GM21723 (cell line): Measurements from ENCODE around the gene ADAM33.

Experiments used
- ATAC-seq: cut with Tn5 transposase; IDR thresholded peaks from one replicate; pipeline ENCODE4 v1.9.1; 2021; ENCODE audit warnings: mild to moderate bottlenecking, moderate library complexity; ENCODE audit not compliant: unreplicated experiment

ADAM33 gene

GRCh38 chr20:3670945-3671344 is 10.9 kb downstream of the ADAM33 start:
- no peak for ATAC-seq

GRCh38 chr20:3670511-3670910 is 11.3 kb downstream of the ADAM33 start:
- ATAC-seq, result no peak

DNA sequence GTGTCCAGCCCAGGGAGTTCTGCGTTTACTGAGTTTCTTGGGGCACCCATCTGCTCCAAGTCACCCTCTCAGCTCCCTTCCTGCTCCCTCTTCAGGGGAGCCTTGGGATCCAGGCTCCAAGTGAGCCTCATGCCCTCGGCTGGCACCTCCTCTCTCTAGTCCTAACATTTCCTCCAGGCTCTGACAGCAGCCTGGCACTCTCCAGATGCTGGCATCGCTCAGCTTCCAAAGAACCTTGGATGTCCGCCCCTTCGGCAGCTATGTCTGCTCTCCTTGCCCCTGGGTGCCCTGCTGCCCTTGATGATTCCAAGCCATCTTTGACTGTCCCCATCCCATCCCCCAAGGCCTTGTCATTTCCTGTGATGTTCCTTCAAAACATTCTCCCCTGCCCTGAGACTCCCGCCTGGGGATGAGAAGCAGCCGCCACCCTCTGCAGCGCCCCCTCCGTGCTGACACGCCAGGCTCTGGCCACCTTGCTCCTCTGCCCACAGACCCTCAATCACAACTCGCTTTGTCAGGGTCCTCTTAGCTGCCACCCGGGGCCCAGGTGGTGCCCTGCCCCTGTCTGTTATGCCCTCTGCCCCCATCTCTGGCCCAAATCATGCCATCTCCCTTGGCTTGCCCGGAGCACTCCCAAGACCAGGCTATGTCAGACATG is 12.0 kb downstream of the ADAM33 start:
- ATAC-seq, result no peak

DNA sequence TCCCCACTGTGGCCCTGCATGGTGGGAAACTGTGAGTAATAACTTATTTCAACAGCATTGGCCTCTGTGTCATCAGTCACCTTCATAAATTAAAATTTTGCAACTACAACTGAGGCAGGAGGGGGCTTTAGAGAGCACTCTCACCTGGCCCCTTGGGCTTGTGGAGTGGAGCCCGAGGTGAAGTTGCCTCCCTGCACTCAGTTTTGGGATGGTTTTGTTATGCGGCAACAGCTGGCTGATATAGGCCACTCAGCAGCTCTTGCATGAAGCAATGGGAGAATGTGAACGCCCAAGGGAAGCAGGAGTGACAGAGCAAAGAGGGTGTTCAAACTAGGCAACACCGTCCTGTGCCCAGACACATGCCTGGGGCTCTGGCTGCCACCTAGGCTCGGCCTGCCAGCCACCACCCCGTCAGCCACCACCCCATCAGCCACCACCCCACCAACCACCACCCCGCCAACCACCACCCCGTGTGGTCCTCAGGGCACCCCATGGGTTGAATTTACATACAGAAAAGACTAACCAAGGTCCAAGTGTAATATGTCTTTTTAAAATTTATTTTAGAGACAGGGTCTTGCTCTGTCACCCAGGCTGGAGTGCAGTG is 14.3 kb downstream of the ADAM33 start:
- no peak for ATAC-seq

- ATAC-seq, result no peak
Measured at GRCh38 chr20:3663858-3664257, 18.0 kb downstream of the ADAM33 start.

DNA sequence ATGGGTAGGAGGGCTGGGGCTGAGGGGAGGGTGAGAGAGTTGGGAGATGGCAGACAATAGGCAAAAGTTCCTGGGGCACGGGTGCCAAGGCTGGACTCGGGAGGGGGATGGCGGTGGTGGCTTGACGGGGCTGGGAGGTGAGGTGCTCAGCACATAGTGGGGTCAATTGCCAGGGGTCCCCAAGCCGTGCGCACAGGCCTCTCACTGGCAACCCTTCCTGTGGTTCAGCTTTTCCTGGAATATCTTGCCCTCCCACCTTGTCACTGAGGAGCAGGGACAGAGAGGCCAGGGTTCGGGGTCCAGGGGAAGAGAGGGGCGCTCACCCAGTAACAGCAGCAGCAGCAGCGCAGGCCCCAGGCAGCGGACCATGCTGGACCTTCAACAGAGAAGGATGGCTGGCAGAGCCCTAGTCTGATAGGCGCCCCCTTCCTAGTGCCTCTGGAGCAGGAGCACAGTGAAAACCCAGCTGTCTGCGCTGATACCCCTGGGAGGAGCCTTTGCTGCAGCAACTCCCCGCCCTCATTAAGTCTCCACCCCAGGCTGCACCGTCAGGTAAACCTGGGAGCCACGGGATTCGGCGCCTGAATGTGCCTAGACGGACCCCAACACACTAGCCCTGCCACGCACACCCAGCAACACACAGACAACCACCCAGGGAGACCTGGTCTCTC is 18.6 kb downstream of the ADAM33 start, which contains the start of gene GFRA4:
GFRA4 (minus strand) TSS at position 369 of the 671 bp plus-strand sequence; CDS start at position 369, 0 bp downstream.
- no peak for ATAC-seq

DNA sequence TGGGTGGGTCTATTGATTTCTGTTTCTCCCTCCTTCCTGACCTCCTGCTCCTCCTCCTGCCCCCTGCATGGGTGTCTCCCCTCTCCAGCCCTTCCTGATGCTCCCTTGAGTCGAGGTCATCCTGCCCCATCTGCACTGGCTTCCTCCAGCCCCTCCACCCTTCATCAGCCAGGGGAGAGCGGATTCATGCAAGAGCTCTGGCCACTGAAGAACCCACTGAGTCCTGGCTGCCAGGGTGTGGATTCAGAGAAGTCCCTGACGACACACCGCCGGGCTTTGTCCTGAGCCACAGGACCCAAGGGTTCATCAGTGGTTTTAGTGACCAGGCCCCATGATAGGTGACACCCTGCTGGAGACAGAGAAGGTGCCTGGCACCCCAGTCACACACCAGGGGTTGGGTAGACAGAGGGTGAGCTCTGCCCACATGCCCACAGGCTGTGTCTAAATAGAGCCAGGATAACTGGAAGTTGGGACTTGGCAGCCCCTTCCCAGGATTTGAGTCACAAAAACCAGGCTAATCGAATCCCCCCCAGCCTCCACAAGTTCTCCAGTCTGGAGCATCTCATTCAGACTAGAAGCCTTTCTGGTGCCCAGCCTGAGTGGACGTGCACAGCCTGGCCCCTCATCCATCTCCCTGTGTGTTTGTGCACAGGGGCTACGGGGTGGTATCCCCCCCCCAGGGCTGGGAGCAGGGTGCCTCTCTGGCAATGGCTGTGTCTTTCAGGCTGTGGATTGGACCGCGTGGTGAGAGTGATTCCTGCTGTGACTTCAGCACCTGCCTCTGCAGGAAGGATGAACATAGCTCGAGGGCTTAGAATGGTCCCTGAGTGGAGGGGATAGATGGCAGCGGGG is 19.8 kb downstream of the ADAM33 start:
- ATAC-seq, result no peak

GRCh38 chr20:3661060-3661813 is 20.6 kb downstream of the ADAM33 start:
- ATAC-seq, result no peak

DNA sequence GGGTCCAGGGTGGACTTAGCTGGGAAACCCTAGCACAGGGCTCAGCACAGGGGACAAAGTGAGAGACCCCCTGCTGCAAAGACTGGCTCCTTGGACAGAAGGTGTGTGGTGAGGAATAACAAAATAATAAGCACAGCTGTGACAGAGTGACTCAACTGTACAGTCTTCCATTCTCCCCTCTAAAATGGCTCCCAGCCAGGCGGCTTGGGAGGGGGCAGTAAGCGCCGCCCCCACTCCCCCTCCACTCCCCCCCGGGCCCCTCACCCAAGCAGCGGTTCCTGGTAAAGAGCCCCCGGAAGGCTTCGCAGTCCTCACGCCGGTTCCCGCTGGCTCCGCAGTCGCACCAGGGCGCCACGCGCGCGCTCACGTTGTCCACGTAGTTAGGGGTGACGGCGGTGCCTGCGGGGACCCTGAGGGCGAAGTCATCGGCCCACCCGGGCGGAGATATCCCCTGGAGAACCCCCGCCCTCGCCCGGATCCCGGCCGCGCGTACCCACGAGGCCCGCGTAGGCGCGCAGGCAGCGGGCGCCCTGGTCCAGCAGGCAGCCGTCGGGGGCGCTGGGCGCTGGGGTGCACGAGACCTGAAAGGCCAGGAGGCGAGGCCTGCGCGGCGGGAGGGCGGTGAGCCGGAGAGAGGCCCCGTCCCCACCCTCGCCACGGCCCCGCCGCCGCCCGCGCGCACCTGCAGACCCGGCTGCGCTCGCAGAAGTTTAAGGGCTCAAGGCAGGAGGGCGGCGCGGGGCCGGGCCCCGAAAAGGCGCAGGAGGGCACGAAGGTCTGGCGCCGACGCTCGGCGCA is 21.3 kb downstream of the ADAM33 start:
- ATAC-seq, result no peak

DNA sequence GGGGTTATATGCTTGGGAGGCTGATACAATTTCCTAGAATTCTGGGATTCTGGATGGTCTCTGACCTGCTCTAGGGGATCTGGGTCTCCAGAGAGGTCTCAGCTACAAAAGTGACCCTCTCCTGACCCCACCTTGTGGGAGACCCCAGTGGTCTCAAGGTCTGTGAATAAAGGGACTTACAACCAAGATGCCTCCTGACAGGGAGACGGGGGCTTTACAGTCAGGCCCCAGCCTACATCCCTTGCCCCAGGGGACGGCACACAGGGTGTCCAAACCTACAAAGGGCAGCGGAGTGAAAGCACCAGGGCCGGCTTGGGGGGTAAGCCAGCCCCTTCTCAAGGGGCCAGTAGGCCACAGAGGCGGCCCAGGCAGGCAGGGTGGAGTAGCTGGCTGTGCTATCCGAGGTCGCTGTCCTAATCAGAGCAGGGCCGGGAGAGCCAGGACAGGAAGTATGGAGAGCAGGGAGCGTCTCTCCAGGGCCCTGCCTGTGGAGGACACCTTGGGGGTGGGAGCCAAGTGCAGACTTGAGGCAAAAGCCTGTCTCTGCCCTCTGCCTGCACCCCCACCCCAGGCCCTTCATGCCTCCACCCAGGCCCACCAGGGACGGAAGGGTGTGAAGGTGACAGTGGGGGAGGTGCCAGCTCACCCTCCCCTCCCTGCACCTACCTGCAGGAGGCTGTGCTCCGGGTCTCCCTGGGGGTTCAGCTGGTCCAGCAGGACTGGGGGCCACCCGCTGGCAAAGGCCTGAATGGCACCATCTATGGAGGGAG is 22.1 kb downstream of the ADAM33 start:
- ATAC-seq, result no peak

- peak; percentile 94 for ATAC-seq
Measured at GRCh38 chr20:3658716-3659491, 22.9 kb downstream of the ADAM33 start.

DNA sequence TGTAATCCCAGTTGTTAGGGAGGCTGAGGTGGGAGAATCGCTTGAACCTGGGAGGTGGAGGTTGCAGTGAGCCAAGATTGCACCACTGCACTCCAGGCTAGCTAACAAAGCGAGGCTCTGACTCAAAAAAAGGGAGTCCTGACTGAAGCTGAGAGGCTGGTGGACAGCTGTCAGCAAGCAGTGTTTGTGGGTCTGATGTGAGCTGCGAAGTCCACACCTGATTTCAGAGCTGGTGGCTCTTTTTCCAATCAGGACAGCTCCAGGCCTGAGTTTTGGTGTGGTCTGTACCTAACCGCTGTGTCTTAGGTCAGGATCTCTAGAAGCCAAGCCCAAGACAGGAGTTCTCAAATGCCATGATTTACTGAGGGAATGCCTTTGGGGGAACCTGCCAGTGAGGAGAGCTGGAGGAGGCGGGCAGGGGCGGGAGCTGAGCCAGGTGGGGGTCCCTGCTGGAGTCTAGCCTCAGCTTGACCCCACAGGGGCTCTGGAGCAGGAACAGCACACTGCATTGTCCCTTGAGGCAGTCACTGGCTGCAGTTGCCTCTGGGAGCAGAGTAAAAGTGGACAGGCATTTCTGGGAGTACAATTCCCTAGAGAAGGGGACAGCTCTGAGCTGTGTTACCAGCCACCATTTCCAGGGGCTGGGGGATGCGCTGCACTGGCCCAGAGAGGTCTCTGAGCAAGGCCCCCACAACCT is 23.6 kb downstream of the ADAM33 start:
- no peak for ATAC-seq

GRCh38 chr20:3655131-3655405 is 26.7 kb downstream of the ADAM33 start:
- no peak for ATAC-seq

GRCh38 chr20:3654326-3655130 is 27.3 kb downstream of the ADAM33 start:
- no peak for ATAC-seq

- no peak for ATAC-seq
Measured at GRCh38 chr20:3653921-3654320, 27.9 kb downstream of the ADAM33 start.

GRCh38 chr20:3652676-3653596 is 28.9 kb downstream of the ADAM33 start:
- no peak for ATAC-seq
